Hematopoietic multipotent progenitor cell treated with erythropoietin and hydrocortisone succinate and interleukin-3 and kit ligand, for 6 days (in vitro differentiated cells): Measurements from ENCODE around the gene DDB1.

Source experiments
- DNase-seq: peaks from one replicate; pipeline ENCODE4 v3.0.0-alpha.2; 2015

Gene DDB1

DNA sequence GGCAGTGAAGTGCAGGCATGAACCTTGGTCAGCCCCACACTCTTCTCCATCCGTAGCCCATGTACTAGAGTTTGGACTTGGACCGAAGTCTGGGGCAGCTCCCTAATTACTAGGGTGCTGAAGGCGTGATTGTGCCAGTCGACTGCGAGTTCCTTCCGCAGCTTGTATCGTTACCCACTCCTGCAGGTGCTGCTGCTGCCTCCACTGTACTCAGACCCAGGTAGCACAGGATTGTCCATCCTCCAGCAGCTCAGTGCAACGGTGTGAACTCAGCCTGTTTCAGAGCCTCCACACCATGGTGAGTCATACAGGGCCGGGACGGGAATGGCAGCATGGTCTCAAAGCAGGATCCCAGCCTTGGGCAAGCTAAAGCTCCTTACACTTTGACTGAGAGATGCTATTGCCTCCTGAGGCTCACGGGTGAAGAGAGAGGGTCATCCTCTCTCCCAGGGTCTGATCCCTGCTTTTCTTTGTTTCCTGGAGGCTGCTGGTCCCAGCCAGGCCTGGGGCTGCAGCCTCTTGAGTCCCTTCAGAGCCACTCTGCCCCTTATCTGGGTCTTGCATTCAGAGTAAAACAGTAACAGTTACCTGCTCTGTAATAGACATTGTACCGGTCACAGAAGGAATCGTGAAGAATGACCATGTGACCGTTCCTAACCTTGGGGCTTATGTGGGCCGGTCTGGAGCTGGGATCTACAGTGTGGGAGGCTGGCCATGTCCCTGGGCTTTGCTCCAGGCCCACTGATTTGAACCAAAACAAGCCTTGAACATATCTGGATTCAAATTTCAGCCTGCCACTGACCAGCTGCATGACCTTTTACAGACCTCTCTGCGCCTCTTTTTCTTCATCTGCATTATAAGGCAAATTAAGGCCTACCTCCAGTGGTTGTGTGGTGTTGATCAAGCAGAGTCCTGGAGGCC lies 1.8 kb upstream of the DDB1 start:
- peak; percentile 46 for DNase-seq

DNA sequence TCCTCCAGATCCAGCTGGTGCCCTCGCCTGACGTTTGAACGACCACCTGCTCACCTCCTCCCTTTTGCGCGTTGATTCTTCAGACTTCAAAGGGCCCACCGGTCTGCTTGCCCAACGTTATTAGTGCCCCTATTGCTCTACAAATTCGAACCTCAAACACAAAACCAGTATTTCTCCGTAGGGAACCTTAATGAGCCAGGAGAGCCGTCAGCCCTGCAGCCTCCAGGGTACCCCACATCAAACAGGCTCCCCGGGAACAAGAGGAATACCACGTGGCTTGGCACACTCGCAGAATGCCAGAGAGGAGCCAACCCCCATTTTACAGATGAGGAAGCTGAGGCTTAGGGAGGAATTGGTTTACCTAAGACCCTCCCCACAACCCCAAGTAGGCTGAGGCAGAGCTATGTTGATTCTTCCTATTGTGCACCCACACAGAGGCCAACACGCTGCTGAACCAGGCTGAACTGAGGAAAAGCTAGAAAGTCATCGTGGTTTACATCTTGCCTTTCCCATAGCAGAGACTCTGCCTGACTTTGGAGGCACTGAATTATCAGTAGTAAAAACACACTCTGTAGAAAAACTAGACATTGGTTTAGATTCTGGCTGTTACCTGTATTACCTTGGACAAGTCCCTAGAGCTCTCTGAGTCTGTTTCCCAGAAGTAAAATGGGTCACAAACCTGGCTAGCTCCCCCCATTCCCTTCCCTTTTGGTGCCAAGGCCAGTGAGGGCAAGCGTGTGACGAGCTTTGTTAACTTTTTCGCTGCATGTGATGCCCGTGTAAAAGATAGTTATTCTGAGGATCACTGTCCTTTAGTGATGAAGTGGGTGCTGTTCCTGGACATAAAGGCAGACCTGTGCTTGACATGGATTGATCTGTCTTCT lies 887 bp upstream of the DDB1 start:
- peak; percentile 55 for DNase-seq

DNA sequence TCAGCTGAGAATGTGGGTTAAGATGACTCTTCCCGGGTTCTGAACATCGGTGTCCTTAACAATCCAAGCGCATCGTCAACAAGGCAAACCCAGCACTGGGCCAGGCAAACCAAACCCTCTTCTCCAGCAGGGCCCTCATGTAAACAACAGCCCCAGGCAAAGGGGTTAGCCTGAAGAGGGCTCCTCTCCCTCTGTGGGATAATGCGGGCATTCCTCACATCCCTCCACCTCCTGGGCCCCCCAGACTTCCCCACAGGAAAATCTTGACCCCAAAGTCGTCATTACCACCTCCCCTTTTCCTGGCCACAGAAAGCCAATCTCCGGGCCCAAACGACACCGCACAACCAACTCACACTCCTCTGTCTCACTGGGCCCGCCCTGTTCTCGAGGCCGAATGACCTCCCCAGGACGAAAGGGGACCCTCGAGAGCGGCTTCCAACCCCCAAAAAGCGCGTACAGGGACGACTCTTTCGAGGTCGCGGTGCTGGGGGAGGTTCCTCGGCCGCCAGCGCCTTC lies 566 bp downstream of the DDB1 start:
- peak; percentile 50 for DNase-seq

DNA sequence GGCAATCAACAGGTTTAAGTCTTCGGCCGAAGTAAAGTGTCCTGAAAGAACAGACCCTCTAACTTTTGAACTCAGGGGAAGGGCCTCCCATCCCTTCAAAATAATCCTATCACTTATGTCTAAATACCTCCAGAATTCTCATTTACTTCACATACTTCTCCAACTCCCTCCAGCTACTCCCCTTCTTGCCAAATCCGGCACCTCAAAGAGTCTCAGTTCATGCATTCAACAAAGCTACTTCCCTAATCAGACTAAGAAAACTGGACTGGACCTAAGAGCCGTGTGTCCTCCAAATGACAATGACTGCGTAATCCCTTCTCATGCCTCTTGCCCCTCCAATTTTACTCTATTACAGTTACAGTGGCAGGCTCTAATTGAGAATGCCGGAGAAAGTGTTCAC lies 1.3 kb downstream of the DDB1 start:
- DNase-seq = no peak

DNA sequence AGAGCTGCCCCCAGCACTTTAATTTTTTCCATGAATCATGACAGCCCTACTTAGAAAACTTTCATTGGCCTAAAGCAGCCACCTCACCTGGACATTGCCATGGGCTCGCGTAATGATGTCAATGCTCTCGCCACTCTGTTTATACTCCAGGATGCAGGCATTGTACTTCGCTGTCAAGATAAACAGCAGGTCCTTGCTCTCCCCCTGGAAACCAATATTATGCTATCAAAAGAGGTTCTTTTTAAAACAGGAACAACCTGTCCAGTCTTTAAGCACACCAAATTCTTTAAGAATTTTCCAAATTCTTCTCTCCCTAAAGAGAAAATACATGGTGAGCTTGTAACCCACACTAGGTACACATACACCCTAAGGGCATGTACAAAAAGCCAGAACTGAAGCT lies 3.0 kb downstream of the DDB1 start:
- no peak for DNase-seq

DNA sequence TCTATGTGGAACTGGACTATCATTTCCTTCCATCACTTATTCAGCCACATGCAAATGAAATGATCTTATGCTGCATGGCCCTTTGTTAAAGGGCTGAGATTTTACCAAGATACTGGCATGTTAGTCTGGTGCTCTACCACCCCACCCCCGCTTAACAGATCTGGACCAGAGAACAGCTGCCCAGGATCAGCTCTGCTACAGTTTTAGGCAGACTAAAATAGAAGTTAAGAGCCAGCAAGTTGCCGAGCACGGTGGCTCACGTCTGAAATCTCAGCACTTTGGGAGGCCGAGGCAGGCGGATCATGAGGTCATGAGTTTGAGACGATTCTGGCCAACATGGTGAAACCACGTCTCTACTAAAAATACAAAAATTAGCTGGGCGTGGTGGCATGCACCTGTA lies 4.6 kb downstream of the DDB1 start:
- no peak for DNase-seq

GRCh38 chr11:61327669-61328071 lies 5.2 kb downstream of the DDB1 start:
- DNase-seq = no peak

GRCh38 chr11:61325649-61326414 lies 7.1 kb downstream of the DDB1 start:
- DNase-seq = no peak

GRCh38 chr11:61315260-61315659 lies 17.6 kb downstream of the DDB1 start:
- DNase-seq = no peak

DNA sequence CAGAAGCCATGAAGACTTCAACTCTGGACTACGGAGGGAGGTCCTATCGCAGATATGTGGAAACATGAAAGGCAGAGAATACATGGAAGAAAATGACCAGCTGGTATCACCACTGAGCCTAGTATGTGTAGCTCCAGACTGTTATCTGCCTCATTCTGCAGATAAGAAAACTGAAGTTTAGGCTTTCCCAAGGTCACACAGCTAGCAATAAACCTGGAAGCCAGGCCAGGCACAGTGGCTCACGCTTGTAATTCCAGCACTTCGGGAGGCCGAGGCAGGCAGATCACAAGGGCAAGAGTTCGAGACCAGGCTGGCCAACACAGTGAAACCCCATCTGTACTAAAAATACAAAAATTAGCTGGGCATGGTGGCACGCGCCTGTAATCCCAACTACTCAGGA lies 22.2 kb downstream of the DDB1 start:
- DNase-seq = no peak

- DNase-seq = no peak
Observed at GRCh38 chr11:61309739-61310138, 23.2 kb downstream of the DDB1 start.

DNA sequence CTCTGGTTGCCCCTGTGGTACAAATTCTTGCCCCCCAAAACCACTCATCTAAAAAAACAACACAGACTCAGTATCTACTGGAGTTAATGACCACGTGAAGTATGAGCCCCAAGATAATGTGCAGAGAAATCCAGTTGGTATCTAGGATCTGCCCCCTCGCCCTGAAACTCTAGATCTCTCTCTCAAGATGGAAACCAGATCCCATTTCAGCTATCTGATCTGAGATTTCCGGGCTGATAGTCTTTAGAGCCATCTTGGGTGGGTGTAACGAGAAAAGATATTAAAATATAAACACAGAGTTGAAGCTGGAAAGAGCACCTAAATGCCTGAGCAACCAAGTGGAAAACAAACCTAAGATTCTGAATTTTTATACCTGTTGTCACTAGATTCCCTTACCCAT lies 23.8 kb downstream of the DDB1 start:
- DNase-seq = no peak

DNA sequence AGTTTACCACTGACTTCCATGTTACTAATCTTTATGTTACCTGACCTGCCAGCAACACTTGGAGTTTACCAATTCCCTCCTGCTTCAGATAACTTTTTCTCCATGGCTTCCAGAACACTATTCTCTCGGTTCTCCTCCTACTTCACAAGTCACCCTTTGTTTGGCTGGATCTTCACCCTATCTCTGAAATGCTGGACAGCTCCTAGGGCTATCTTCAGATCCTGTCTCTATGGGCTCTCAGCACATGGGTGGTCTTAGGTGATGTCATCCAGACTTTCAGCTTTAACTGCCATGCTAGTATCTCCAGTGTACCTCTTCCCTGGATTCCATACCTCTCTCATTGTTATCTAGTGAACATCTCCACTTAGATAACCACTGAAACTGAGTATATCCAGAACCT lies 25.6 kb downstream of the DDB1 start:
- DNase-seq = no peak

DNA sequence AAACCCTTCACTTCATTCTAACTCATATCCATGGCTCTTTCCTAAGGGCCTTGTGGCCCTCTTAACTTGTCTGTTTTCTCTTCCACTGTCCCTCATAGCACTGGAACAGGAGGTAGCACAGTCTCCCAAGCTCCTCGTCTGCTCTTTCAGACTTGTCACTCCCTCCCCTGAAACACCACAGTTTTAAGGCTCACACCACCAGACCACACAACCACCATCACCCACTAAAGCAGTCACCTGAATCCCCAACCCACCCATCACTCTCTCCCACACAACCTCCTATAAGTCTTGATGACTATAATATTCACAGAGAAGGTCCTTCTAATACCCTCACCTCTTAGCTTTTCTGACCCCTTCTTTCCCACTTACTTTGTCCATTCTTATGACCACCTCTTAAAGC lies 26.7 kb downstream of the DDB1 start:
- no peak for DNase-seq

GRCh38 chr11:61305417-61305816 lies 27.5 kb downstream of the DDB1 start:
- DNase-seq = no peak

GRCh38 chr11:61303725-61304124 lies 29.2 kb downstream of the DDB1 start:
- DNase-seq = no peak

DNA sequence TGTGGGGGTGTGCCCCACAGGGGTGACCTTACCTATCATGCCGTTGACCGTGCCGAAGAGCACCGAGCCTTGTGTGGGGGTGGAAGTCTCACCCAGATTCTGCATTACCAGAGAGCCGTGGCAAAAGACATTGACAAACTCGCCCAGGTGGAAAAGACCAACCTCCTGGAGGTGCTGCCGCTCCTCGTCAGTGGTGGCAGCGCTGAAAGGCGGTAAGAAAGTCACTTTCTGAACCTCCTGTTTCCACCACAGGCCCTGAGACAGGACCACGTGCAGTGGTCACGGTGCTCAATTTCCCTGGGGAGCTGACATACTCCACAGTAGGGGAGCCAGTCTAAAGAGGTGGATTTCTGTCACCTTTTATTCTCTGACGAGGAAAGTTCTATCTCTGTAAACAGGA lies 30.4 kb downstream of the DDB1 start:
- DNase-seq = no peak

DNA sequence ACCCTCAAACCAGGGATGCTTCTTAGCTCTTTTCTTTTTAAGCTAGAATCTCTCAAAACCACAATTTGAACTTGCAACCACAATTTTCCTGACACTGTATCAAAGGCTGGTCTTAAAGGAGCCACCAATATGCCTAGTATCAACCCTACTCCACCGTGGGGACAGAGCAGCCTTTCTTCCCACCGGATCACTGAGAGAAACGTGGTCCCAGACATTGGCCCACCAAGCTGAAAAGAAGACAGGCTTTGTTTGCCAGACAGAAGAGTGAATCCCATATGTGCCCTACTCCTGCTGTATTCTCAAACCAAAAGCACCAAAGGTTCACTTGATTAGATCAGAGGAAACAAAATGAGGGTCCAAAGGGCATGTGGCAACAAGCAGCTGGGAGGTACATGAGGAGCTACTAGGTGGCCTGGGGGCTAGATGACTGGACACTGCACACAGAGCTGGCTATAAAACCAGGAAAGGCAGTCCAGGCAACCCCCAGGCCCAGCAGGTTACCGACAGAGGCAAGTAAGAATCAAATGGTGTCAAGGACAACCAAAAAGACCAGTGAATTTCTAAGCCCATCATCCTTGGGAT lies 34.2 kb downstream of the DDB1 start:
- DNase-seq = no peak

DNA sequence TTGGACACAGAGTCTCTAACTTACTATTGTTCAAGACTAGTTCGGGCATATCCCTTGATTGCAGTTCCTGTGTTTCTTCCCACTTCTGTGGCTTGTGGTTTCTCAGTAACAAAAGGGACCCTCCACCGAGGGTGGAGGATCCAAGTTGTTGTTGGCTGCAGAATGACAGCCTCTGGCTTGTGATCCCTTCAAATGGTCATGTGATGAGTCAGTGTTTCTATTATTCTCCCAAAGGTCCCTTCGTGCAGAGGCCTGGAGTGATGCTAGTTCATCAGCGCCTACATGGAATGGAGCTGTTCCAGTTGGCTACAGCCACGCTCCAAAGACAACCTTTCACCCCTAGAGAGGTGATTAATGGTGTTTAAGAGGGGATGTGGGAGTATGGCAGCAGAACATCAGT lies 35.2 kb downstream of the DDB1 start:
- peak; percentile 32 for DNase-seq

GRCh38 chr11:61297341-61297740 lies 35.6 kb downstream of the DDB1 start:
- DNase-seq = no peak

- no peak for DNase-seq
Observed at GRCh38 chr11:61295596-61295926, 37.3 kb downstream of the DDB1 start.

DNA sequence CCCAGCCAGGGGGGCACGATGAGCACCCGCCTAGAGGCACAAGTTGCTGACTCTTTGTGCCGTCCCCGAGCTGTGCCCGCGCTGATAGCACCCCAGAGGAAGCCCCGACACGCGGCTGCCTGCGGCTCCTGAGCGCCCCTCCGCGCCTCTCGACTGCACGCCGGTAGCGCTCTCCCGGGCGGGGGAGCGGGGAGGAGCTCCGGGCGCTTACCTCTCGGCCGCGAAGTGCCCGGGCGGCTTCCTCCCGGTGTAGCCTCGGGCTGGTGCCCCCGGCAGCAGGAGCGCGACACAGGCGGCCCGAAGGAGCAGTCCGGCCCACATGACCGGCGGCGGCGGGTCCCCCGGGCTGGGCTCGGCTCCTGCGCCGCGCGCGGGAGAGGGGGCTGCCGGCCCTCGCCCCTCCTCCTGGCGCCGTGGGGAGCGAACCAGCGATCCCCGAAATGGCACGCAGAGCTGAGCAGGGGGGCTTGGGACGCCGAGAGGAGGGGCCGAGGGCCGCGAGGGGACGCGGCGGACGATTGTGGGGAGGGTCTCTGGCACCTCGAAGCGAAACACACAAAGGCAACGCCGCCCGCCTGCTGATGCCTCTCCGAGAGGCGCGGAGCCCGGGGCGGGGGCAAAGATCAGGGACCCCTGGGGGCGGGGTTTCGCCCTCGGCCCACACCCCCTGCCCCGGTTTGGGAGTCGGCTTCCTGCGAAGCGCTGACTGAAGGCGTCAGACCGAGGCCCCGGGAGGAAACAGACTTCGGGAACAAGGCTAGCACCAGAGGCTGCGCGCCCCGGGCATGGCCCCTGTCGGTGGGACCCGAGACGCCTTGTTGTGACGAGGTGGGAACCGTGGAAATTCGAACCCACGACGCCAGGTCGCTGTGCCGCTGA lies 37.9 kb downstream of the DDB1 start, which contains the start of gene VWCE:
TSS of gene VWCE (minus strand) at position 600 of the 879 bp plus-strand sequence. CDS start at position 321, 279 bp downstream.
- peak; percentile 90 for DNase-seq
